A549 (cell line): ENCODE results near the gene NLRC5. TPM values are rescaled to one million over a fixed set of nuclear protein-coding genes. Genes with fewer than 3 reads are reported as not detected.

Experiments used
- ATAC-seq, 2 experiments: fragments of 200-7000 bp in 1 of 2; fragments of >200 bp in 1 of 2; cut with Nextera tagmentation in 1 of 2; cut with Tn5 transposase in 1 of 2; 3 replicates each; pipeline versions ENCODE4 v1.8.0 to v1.9.1; 2018 to 2020; ENCODE audit warnings: mild to moderate bottlenecking in 1 of 2, moderate library complexity in 1 of 2
- CTCF ChIA-PET: fragments of 300-600 bp; sonication (Branson Sonifier 250); formaldehyde crosslinking; extraction: SDS; loops from one replicate; lab custom pipeline; 2021; ENCODE audit warnings: antibody characterized with exemption, inconsistent platforms; lab: Yijun Ruan, JAX
- POLR2A ChIA-PET: fragments of 350-600 bp; formaldehyde crosslinking; extraction: SDS; loops from one replicate; lab custom pipeline; 2021; ENCODE audit warnings: antibody characterized with exemption, inconsistent platforms; lab: Yijun Ruan, JAX
- DNase-seq, 2 experiments: peaks; one replicate each; pipeline versions ENCODE4 v3.0.0 to v3.0.0-alpha.2; 2011 to 2016; ENCODE audit warnings: low read depth in 1 of 2, low spot score in 1 of 2
- FAIRE-seq: peaks from 2 replicates; lab custom pipeline; 2011; peaks lifted over from hg19 to GRCh38; lab: Jason Lieb, UNC
- H3K27ac ChIP-seq, 2 experiments: fragments of >200 bp; sonication (Bioruptor Twin); formaldehyde crosslinking; 3 replicates each; pipeline ENCODE4 v1.5.1; 2016 to 2017
- H3K4me1 ChIP-seq: fragments of >200 bp; sonication (Bioruptor Twin); formaldehyde crosslinking; 3 replicates; pipeline ENCODE4 v1.6.1; 2016
- H3K4me2 ChIP-seq: fragments of >200 bp; sonication (Bioruptor Twin); formaldehyde crosslinking; 3 replicates; pipeline ENCODE4 v1.6.1; 2016
- H3K4me3 ChIP-seq: fragments of >200 bp; sonication (Bioruptor Twin); formaldehyde crosslinking; 3 replicates; pipeline ENCODE4 v1.5.1; 2016
- H3K9me3 ChIP-seq: fragments of >200 bp; sonication (Bioruptor Twin); formaldehyde crosslinking; 3 replicates; pipeline ENCODE4 v1.6.1; 2016
- BHLHE40 ChIP-seq: IDR thresholded peaks from 2 replicates; pipeline ENCODE4 v1.6.1; 2012; ENCODE audit warnings: low read depth, low read length, inconsistent platforms
- CBX2 ChIP-seq: fragments of 200-600 bp; sonication (generic); IDR thresholded peaks from 2 replicates; pipeline ENCODE4 v1.6.1; 2016; ENCODE audit warnings: low read depth, mild to moderate bottlenecking, borderline replicate concordance
- CEBPB ChIP-seq, 2 experiments: fragments of >200 bp in 1 of 2; sonication (Bioruptor Twin) in 1 of 2; formaldehyde crosslinking in 1 of 2; IDR thresholded peaks; 2 replicates each; pipeline ENCODE4 v1.6.1; 2012 to 2016
- EP300 ChIP-seq, 2 experiments: fragments of >200 bp; sonication (Bioruptor Twin); formaldehyde crosslinking; IDR thresholded peaks; 2 replicates in 1 of 2; 3 replicates in 1 of 2; pipeline ENCODE4 v1.6.1; 2016 to 2017
- ESRRA ChIP-seq: fragments of 150-350 bp; IDR thresholded peaks from 2 replicates; pipeline ENCODE4 v1.6.1; 2014; ENCODE audit warnings: mild to moderate bottlenecking, low read length, borderline replicate concordance
- FOSL2 ChIP-seq, 2 experiments: fragments of 450-650 bp in 1 of 2; fragments of >200 bp in 1 of 2; sonication (Bioruptor Twin) in 1 of 2; formaldehyde crosslinking; IDR thresholded peaks; 2 replicates each; pipeline versions ENCODE4 v1.5.0 to v1.6.1; 2016 to 2020; ENCODE audit warnings: mild to moderate bottlenecking in 1 of 2, moderate library complexity in 1 of 2
- HEYL ChIP-seq: fragments of 250-450 bp; sonication (Bioruptor Pico); IDR thresholded peaks from 2 replicates; pipeline ENCODE4 v1.8.0; 2021; ENCODE audit warnings: mild to moderate bottlenecking, moderate library complexity
- HOXA7 ChIP-seq: fragments of 250-450 bp; sonication (Bioruptor Pico); IDR thresholded peaks from 2 replicates; pipeline ENCODE4 v1.5.0; 2020; ENCODE audit warnings: mild to moderate bottlenecking, moderate library complexity
- HOXB13 ChIP-seq: fragments of 250-450 bp; sonication (Bioruptor Pico); IDR thresholded peaks from 2 replicates; pipeline ENCODE4 v1.5.0; 2020; ENCODE audit warnings: low read depth, mild to moderate bottlenecking, moderate library complexity
- JUNB ChIP-seq: fragments of >200 bp; sonication (Bioruptor Twin); formaldehyde crosslinking; IDR thresholded peaks from 2 replicates; pipeline ENCODE4 v1.6.1; 2016
- KDM1A ChIP-seq: fragments of 200-600 bp; sonication (generic); IDR thresholded peaks from 2 replicates; pipeline ENCODE4 v1.6.1; 2016; ENCODE audit warnings: low read depth, mild to moderate bottlenecking
- MYC ChIP-seq: IDR thresholded peaks from 2 replicates; pipeline ENCODE4 v1.6.1; 2012; ENCODE audit warnings: mild to moderate bottlenecking, inconsistent platforms, low read length, improper control_type of control experiment, borderline replicate concordance
- NFE2L2 ChIP-seq: fragments of 150-350 bp; conservative IDR thresholded peaks from 2 replicates; pipeline ENCODE4 v1.6.1; 2014; ENCODE audit warnings: low read length
- PHF8 ChIP-seq: fragments of 200-600 bp; sonication (generic); IDR thresholded peaks from 2 replicates; pipeline ENCODE4 v1.6.1; 2016; ENCODE audit warnings: low read depth, mild to moderate bottlenecking, antibody characterized with exemption, moderate library complexity, borderline replicate concordance
- RCOR1 ChIP-seq: fragments of 150-350 bp; IDR thresholded peaks from 2 replicates; pipeline ENCODE4 v1.6.1; 2014; ENCODE audit warnings: antibody characterized with exemption, low read length, low read depth
- RFX5 ChIP-seq: fragments of 450-650 bp; IDR thresholded peaks from 2 replicates; pipeline ENCODE4 v1.7.1; 2014; ENCODE audit warnings: antibody characterized with exemption, mild to moderate bottlenecking, moderate library complexity
- SMC3 ChIP-seq: fragments of >200 bp; sonication (Bioruptor Twin); formaldehyde crosslinking; IDR thresholded peaks from 3 replicates; pipeline ENCODE4 v1.6.1; 2018; ENCODE audit warnings: inconsistent platforms
- TP53 ChIP-seq: fragments of 250-450 bp; sonication (Bioruptor Pico); IDR thresholded peaks from 2 replicates; pipeline ENCODE4 v1.5.0; 2021; ENCODE audit warnings: mild to moderate bottlenecking, moderate library complexity
- ZC3H11A ChIP-seq: fragments of 450-650 bp; IDR thresholded peaks from 2 replicates; pipeline ENCODE4 v1.6.1; 2014; ENCODE audit warnings: antibody characterized with exemption, mild to moderate bottlenecking
- ZNF302 ChIP-seq: fragments of 250-450 bp; sonication (Bioruptor Pico); IDR thresholded peaks from 2 replicates; pipeline ENCODE4 v1.9.0; 2021; ENCODE audit warnings: inconsistent platforms, mild to moderate bottlenecking, moderate library complexity
- ZSCAN20 ChIP-seq: fragments of 250-450 bp; sonication (Bioruptor Pico); IDR thresholded peaks from 2 replicates; pipeline ENCODE4 v1.8.0; 2022; ENCODE audit warnings: mild to moderate bottlenecking, moderate library complexity
- WGBS: methylation state at CpG from one replicate; pipeline ENCODE4 v1.1.6; 2017; ENCODE audit errors: missing lambda C conversion rate; 5-methylcytosine and 5-hydroxymethylcytosine counted together
- polyA plus RNA-seq, 4 experiments: library from polyadenylated mRNA; depleted of rRNA in 3 of 4; stranded (reverse); fragments of >200 nt; fragmentation: RNase III in 1 of 4; extraction: RNeasy Plus Mini Kit Qiagen cat#74134 plus additional on column Dnase treatment in 1 of 4; gene quantifications; 2 replicates in 3 of 4; 3 replicates in 1 of 4; pipeline ENCODE4 v1.2.3, GENCODE V29; 2011 to 2017
- TF ChIP-seq, protein P1 (sequence below): fragments of >200 bp; sonication (Bioruptor Twin); formaldehyde crosslinking; IDR thresholded peaks from 3 replicates; pipeline ENCODE4 v1.6.1; 2016
- TF ChIP-seq, protein P2 (sequence below): IDR thresholded peaks from 2 replicates; pipeline ENCODE4 v1.6.1; 2012
- TF ChIP-seq, protein P3 (sequence below): fragments of >200 bp; sonication (Bioruptor Twin); formaldehyde crosslinking; IDR thresholded peaks from 2 replicates; pipeline ENCODE4 v1.6.1; 2016
- TF ChIP-seq, protein P4 (sequence below): fragments of 250-450 bp; sonication (Bioruptor Pico); IDR thresholded peaks from 2 replicates; pipeline ENCODE4 v1.5.0; 2021; ENCODE audit warnings: mild to moderate bottlenecking, moderate library complexity, borderline replicate concordance
- TF ChIP-seq, protein P5 (sequence below): fragments of >200 bp; sonication (Bioruptor Twin); formaldehyde crosslinking; IDR thresholded peaks from 3 replicates; pipeline ENCODE4 v1.5.1; 2016
- TF ChIP-seq, protein P6 (sequence below): IDR thresholded peaks from 2 replicates; pipeline ENCODE4 v1.6.1; 2012
- TF ChIP-seq, protein P7 (sequence below): fragments of 450-650 bp; IDR thresholded peaks from 2 replicates; pipeline ENCODE4 v1.6.1; 2014; ENCODE audit warnings: antibody characterized with exemption

NLRC5 gene
- polyA plus RNA-seq, 2 of the 4 experiments (the other 2 are of a cell fraction), result 2.5 to 3.6 TPM

DNA sequence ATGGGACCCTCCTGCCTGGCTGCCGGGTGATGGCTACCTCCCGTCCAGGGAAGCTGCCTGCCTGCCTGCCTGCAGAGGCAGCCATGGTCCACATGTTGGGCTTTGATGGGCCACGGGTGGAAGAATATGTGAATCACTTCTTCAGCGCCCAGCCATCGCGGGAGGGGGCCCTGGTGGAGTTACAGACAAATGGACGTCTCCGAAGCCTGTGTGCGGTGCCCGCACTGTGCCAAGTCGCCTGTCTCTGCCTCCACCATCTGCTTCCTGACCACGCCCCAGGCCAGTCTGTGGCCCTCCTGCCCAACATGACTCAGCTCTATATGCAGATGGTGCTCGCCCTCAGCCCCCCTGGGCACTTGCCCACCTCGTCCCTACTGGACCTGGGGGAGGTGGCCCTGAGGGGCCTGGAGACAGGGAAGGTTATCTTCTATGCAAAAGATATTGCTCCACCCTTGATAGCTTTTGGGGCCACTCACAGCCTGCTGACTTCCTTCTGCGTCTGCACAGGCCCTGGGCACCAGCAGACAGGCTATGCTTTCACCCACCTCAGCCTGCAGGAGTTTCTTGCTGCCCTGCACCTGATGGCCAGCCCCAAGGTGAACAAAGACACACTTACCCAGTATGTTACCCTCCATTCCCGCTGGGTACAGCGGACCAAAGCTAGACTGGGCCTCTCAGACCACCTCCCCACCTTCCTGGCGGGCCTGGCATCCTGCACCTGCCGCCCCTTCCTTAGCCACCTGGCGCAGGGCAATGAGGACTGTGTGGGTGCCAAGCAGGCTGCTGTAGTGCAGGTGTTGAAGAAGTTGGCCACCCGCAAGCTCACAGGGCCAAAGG lies 36.8 kb downstream of the NLRC5 start:
- Histone ChIP-seq H3K4me1 (no peaks in the 10 kb centered on the region), H3K4me3 (no peak overlapping the region), H3K4me2 (no peak overlapping the region), H3K27ac (peak overlapping the region in 1 of 2 experiments; percentile 38; a peak in 1 of 6 replicates), H3K9me3 (no peaks in the 10 kb centered on the region)
- CTCF ChIA-PET, result interaction anchor here (1.0 kb wide), 1 partner anchor 30 kb away, joined by 3 read pairs; no protein-coding TSS in a partner anchor
- ATAC-seq (no peak), FAIRE-seq (no peak), DNase-seq (no peak)
- 85% methylated on average over 21 of the region's 21 CpGs for WGBS
- TF ChIP-seq EP300 (IDR thresholded peaks at IDR 0.05) (no peak), RFX5 (no peak), CEBPB (IDR thresholded peaks at IDR 0.05) (no peak), NFE2L2 (no peak), HOXA7 (CRISPR knock-in tag) (no peak), ZC3H11A (no peak), PHF8 (no peak), FOSL2 (IDR thresholded peaks at IDR 0.05) (no peak), FOSL2 (CRISPR knock-in tag; IDR thresholded peaks at IDR 0.05) (no peak), SMC3 (no peak), RCOR1 (no peak)
- TF ChIP-seq, protein P1, sequence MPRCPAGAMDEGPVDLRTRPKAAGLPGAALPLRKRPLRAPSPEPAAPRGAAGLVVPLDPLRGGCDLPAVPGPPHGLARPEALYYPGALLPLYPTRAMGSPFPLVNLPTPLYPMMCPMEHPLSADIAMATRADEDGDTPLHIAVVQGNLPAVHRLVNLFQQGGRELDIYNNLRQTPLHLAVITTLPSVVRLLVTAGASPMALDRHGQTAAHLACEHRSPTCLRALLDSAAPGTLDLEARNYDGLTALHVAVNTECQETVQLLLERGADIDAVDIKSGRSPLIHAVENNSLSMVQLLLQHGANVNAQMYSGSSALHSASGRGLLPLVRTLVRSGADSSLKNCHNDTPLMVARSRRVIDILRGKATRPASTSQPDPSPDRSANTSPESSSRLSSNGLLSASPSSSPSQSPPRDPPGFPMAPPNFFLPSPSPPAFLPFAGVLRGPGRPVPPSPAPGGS, result no peak
- TF ChIP-seq, protein P2, sequence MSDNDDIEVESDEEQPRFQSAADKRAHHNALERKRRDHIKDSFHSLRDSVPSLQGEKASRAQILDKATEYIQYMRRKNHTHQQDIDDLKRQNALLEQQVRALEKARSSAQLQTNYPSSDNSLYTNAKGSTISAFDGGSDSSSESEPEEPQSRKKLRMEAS, result no peak
- TF ChIP-seq, protein P3, sequence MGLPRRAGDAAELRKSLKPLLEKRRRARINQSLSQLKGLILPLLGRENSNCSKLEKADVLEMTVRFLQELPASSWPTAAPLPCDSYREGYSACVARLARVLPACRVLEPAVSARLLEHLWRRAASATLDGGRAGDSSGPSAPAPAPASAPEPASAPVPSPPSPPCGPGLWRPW, result no peak
- POLR2A ChIA-PET, result no interaction called here

DNA sequence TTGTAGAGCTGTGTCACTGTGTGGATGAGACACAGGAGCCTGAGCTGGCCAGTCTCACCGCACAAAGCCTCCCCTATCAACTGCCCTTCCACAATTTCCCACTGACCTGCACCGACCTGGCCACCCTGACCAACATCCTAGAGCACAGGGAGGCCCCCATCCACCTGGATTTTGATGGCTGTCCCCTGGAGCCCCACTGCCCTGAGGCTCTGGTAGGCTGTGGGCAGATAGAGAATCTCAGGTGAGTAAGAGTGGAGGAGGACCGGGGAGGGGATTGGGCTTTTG lies 37.4 kb downstream of the NLRC5 start:
- Histone ChIP-seq H3K4me2 (no peak overlapping the region), H3K27ac (no peak overlapping the region), H3K4me3 (no peak overlapping the region), H3K9me3 (no peaks in the 10 kb centered on the region), H3K4me1 (no peaks in the 10 kb centered on the region)
- POLR2A ChIA-PET, result no interaction called here
- DNase-seq, result no peak
- no peak for FAIRE-seq
- WGBS, result 50% methylated on average over 3 of the region's 3 CpGs
- no peak for ATAC-seq
- CTCF ChIA-PET, result interaction anchor here (1.0 to 1.2 kb wide), 2 partner anchors 13 to 159 kb away, joined by 3 to 5 read pairs; no protein-coding TSS in a partner anchor
- TF ChIP-seq TP53 (CRISPR knock-in tag) (no peak), ESRRA (no peak), KDM1A (no peak), ZC3H11A (no peak), JUNB (no peak), PHF8 (no peak), ZNF302 (CRISPR knock-in tag) (no peak), EP300 (IDR thresholded peaks at IDR 0.05) (no peak), CBX2 (no peak), ZSCAN20 (CRISPR knock-in tag) (no peak), HOXB13 (CRISPR knock-in tag) (no peak), MYC (no peak), BHLHE40 (no peak), HEYL (CRISPR knock-in tag) (no peak)
- TF ChIP-seq, protein P4, sequence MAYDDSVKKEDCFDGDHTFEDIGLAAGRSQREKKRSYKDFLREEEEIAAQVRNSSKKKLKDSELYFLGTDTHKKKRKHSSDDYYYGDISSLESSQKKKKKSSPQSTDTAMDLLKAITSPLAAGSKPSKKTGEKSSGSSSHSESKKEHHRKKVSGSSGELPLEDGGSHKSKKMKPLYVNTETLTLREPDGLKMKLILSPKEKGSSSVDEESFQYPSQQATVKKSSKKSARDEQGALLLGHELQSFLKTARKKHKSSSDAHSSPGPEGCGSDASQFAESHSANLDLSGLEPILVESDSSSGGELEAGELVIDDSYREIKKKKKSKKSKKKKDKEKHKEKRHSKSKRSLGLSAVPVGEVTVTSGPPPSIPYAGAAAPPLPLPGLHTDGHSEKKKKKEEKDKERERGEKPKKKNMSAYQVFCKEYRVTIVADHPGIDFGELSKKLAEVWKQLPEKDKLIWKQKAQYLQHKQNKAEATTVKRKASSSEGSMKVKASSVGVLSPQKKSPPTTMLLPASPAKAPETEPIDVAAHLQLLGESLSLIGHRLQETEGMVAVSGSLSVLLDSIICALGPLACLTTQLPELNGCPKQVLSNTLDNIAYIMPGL (CRISPR knock-in tag), result no peak
- TF ChIP-seq, protein P5, sequence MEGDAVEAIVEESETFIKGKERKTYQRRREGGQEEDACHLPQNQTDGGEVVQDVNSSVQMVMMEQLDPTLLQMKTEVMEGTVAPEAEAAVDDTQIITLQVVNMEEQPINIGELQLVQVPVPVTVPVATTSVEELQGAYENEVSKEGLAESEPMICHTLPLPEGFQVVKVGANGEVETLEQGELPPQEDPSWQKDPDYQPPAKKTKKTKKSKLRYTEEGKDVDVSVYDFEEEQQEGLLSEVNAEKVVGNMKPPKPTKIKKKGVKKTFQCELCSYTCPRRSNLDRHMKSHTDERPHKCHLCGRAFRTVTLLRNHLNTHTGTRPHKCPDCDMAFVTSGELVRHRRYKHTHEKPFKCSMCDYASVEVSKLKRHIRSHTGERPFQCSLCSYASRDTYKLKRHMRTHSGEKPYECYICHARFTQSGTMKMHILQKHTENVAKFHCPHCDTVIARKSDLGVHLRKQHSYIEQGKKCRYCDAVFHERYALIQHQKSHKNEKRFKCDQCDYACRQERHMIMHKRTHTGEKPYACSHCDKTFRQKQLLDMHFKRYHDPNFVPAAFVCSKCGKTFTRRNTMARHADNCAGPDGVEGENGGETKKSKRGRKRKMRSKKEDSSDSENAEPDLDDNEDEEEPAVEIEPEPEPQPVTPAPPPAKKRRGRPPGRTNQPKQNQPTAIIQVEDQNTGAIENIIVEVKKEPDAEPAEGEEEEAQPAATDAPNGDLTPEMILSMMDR, result no peak
- TF ChIP-seq, protein P6, sequence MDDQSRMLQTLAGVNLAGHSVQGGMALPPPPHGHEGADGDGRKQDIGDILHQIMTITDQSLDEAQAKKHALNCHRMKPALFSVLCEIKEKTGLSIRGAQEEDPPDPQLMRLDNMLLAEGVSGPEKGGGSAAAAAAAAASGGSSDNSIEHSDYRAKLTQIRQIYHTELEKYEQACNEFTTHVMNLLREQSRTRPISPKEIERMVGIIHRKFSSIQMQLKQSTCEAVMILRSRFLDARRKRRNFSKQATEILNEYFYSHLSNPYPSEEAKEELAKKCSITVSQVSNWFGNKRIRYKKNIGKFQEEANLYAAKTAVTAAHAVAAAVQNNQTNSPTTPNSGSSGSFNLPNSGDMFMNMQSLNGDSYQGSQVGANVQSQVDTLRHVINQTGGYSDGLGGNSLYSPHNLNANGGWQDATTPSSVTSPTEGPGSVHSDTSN, result no peak
- TF ChIP-seq, protein P7, sequence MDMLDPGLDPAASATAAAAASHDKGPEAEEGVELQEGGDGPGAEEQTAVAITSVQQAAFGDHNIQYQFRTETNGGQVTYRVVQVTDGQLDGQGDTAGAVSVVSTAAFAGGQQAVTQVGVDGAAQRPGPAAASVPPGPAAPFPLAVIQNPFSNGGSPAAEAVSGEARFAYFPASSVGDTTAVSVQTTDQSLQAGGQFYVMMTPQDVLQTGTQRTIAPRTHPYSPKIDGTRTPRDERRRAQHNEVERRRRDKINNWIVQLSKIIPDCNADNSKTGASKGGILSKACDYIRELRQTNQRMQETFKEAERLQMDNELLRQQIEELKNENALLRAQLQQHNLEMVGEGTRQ, result no peak
- TF ChIP-seq, protein P3, result no peak
